ENCODE data around the gene MYO1D. TPM values are rescaled to one million over a fixed set of nuclear protein-coding genes. Genes with fewer than 3 reads are reported as not detected.

MYO1D gene
- total and polyA plus RNA-seq, 9 donors, result 20.9 to 62.2 (median 53.8) TPM

DNA sequence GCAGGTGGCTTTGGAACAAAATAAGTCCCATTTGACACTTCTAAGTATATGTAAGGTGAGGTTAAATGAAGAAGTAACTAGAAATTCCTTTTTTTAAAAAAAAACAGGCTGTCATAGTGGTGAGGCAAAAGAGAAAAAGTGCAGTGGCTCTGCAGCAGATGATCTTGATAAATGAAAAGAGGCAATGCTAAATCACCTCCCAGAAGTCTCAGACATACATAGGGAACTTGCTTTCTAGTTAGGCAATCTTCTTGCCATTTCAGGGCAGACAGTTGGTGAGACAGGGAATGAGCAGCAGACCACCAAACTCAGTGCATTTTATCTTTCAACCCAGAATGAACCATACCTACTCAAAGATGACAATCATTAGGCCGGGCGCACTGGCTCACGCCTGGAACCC lies 90.8 kb downstream of the MYO1D start:
- no peaks in the 10 kb centered on the region for H3K36me3 ChIP-seq
- no peak overlapping the region for H3K4me3 ChIP-seq
- H3K27me3 ChIP-seq, result no peaks in the 10 kb centered on the region
- H3K27ac ChIP-seq, result no peak overlapping the region
- H3K4me1 ChIP-seq (ENCODE audit: insufficient read depth), result no peaks in the 10 kb centered on the region
- intact Hi-C loops (cut with DNase I), result loop anchor here in 2 of 4 donors (5.0 to 10.0 kb wide), 2 partner anchors 91 to 209 kb away; partner anchors contain the start of genes MYO1D (in 1 of the 2) and SPACA3 (in 1 of the 2)
- WGBS, 3 donors, result 97 to 100% (median 98%) methylated on average over 3 of the region's 3 CpGs
- DNase-seq, result no peak
- no peaks in the 10 kb centered on the region for H3K9me3 ChIP-seq
- TF ChIP-seq POLR2A (IDR thresholded peaks at IDR 0.05), result no peak
- no peak for TF ChIP-seq EP300 (IDR thresholded peaks at IDR 0.05)
- TF ChIP-seq, protein P1, sequence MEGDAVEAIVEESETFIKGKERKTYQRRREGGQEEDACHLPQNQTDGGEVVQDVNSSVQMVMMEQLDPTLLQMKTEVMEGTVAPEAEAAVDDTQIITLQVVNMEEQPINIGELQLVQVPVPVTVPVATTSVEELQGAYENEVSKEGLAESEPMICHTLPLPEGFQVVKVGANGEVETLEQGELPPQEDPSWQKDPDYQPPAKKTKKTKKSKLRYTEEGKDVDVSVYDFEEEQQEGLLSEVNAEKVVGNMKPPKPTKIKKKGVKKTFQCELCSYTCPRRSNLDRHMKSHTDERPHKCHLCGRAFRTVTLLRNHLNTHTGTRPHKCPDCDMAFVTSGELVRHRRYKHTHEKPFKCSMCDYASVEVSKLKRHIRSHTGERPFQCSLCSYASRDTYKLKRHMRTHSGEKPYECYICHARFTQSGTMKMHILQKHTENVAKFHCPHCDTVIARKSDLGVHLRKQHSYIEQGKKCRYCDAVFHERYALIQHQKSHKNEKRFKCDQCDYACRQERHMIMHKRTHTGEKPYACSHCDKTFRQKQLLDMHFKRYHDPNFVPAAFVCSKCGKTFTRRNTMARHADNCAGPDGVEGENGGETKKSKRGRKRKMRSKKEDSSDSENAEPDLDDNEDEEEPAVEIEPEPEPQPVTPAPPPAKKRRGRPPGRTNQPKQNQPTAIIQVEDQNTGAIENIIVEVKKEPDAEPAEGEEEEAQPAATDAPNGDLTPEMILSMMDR (IDR thresholded peaks at IDR 0.05), result no peak

DNA sequence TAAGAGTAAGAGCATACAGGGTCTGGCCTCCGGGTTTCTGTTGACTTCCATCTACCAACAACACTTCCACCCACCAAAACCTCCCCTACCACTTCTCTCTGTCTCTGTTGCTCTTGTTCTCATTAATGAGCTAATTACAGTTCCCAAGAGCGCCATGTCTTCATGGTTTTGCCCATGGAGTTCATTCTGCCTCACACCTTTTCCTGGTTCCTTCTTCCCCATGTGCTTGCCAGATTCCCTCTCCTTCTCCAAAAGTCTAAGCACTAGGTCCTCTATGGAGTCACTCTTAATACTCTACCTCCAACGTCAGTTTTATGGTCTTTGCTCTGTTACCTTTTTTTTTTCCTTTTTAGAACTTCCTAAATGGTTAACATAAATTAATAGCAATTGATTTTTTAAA lies 92.8 kb downstream of the MYO1D start:
- no peak overlapping the region for H3K4me3 ChIP-seq
- TF ChIP-seq EP300 (IDR thresholded peaks at IDR 0.05) (no peak), POLR2A (IDR thresholded peaks at IDR 0.05) (no peak)
- TF ChIP-seq, protein P1 (IDR thresholded peaks at IDR 0.05), result no peak
- no peaks in the 10 kb centered on the region for H3K4me1 ChIP-seq (ENCODE audit: insufficient read depth)
- H3K36me3 ChIP-seq, result no peaks in the 10 kb centered on the region
- WGBS, 3 donors, result 85 to 91% (median 89%) methylated on average over 3 of the region's 3 CpGs
- no peak overlapping the region for H3K27ac ChIP-seq
- no peak for DNase-seq
- intact Hi-C loops (cut with DNase I), result loop anchor here in 3 of 4 donors (2.0 to 10.0 kb wide), 4 partner anchors 93 to 213 kb away; partner anchors contain the start of genes MYO1D (in 3 of the 3) and SPACA3 (in 1 of the 3)
- H3K27me3 ChIP-seq, result no peaks in the 10 kb centered on the region
- no peaks in the 10 kb centered on the region for H3K9me3 ChIP-seq

DNA sequence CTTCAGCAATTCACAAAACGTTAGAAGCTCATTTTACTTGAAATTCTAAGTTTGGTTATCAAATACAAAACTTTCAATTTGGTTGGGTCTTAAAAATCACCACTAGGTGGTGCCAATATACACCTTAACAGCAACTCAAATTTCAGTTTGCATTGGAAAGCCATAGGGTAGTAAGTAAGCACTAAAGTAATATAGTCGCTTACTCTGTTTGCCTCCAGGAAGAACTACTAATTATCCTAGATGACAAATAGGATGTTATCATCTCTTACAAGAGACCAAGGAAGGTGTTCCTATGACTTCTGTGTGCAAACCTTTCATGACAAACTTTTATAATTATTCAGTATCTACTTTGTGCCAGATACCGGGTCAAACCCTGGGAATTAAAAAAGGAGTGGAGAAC lies 93.3 kb downstream of the MYO1D start:
- DNase-seq, result no peak
- 1 to 20% (median 6%) methylated on average over 3 of the region's 3 CpGs for WGBS, 3 donors
- no peaks in the 10 kb centered on the region for H3K36me3 ChIP-seq
- H3K9me3 ChIP-seq, result no peaks in the 10 kb centered on the region
- no peak for TF ChIP-seq EP300 (IDR thresholded peaks at IDR 0.05)
- TF ChIP-seq POLR2A (IDR thresholded peaks at IDR 0.05), result no peak
- TF ChIP-seq, protein P1 (IDR thresholded peaks at IDR 0.05), result peak; percentile 70 to 91 (median 81)
- H3K27ac ChIP-seq, result no peak overlapping the region
- intact Hi-C loops (cut with DNase I), result loop anchor here in 3 of 4 donors (2.0 to 10.0 kb wide), 4 partner anchors 93 to 214 kb away; partner anchors contain the start of genes MYO1D (in 3 of the 3) and SPACA3 (in 1 of the 3)
- no peak overlapping the region for H3K4me3 ChIP-seq
- no peaks in the 10 kb centered on the region for H3K27me3 ChIP-seq
- H3K4me1 ChIP-seq (ENCODE audit: insufficient read depth), result no peaks in the 10 kb centered on the region

DNA sequence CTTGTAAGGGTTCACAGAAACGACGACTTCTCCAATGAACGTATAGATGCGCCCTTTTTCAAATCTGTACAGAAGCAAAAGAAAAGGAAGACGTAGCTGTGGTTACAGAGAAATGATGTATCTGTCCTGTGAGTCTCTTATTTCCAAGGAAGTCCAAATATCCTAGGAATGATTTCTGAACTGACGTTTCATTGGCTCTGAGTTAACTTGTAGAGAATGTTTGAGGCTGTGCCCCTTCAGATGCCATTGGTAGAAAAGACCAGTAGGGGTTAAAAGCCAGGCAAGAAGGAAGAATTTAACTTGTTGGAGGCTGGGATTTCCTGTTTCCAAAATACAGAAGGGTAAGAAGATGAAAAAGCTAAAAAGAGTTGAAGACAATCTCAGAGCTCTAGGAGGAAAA lies 96.2 kb downstream of the MYO1D start:
- no peak for TF ChIP-seq EP300 (IDR thresholded peaks at IDR 0.05)
- no peak for TF ChIP-seq POLR2A (IDR thresholded peaks at IDR 0.05)
- TF ChIP-seq, protein P1 (IDR thresholded peaks at IDR 0.05), result no peak
- intact Hi-C loops (cut with DNase I), result loop anchor here in 3 of 4 donors (5.0 to 10.0 kb wide), 3 partner anchors 97 to 217 kb away; partner anchors contain the start of genes MYO1D (in 2 of the 3) and SPACA3 (in 1 of the 3)

More for the DNA sequence above, 96.2 kb downstream of the MYO1D start:
- 87 to 90% (median 90%) methylated on average over 6 of the region's 6 CpGs for WGBS, 3 donors
- no peak for DNase-seq
- no peaks in the 10 kb centered on the region for H3K36me3 ChIP-seq
- no peaks in the 10 kb centered on the region for H3K27me3 ChIP-seq
- no peaks in the 10 kb centered on the region for H3K9me3 ChIP-seq
- H3K4me1 ChIP-seq (ENCODE audit: insufficient read depth), result no peaks in the 10 kb centered on the region
- no peak overlapping the region for H3K4me3 ChIP-seq
- no peak overlapping the region for H3K27ac ChIP-seq
